Activated naive CD4-positive, alpha-beta T cell treated with anti-CD3 and anti-CD28 coated beads, Interleukin-2, amount 50 U/mL, for 24 hours (primary cell): Measurements from ENCODE around the gene GNB5.
A peak's percentile ranks its signal among the peaks of the same experiment; 100 is the strongest.

Experiments used
- H3K27ac Mint-ChIP-seq: one replicate; pipeline ENCODE4 v1.8.0; 2021; ENCODE audit warnings: mild to moderate bottlenecking, mixed read lengths
- H3K27me3 Mint-ChIP-seq: one replicate; pipeline ENCODE4 v1.8.0; 2021; ENCODE audit warnings: mixed read lengths
- H3K36me3 Mint-ChIP-seq: one replicate; pipeline ENCODE4 v1.8.0; 2021; ENCODE audit warnings: mixed read lengths
- H3K4me1 Mint-ChIP-seq: one replicate; pipeline ENCODE4 v1.8.0; 2021; ENCODE audit warnings: mixed read lengths
- H3K4me3 Mint-ChIP-seq: one replicate; pipeline ENCODE4 v1.8.0; 2021; ENCODE audit warnings: mild to moderate bottlenecking, mixed read lengths
- H3K9me3 Mint-ChIP-seq: one replicate; pipeline ENCODE4 v1.8.0; 2021; ENCODE audit warnings: mixed read lengths

GNB5 gene

DNA sequence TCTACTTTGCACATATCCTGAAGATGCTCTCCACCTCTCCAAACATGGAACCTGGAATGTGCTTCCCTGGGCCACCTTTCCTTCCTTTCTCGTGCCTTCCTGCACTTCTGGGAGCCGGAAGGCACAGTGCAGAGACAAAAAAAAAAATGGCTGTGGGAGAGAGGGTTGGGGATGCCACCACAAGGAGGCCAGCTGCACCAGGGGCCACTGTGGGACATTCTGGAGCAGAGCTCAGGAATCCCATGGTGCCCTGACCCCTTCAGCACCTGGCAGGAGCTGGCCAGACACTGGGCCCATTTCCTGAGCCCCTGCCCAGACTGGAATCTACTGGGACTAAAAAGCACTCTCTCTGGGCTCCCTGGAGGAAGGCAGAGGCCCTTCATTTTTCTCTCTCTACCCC is 70.7 kb downstream of the GNB5 start:
- Mint-ChIP-seq H3K27me3 (no peaks in the 10 kb centered on the region), H3K9me3 (no peaks in the 10 kb centered on the region), H3K36me3 (peaks cover 2% of the 10 kb centered on the region), H3K4me1 (peaks cover 11% of the 10 kb centered on the region), H3K4me3 (no peak overlapping the region), H3K27ac (no peak overlapping the region)

DNA sequence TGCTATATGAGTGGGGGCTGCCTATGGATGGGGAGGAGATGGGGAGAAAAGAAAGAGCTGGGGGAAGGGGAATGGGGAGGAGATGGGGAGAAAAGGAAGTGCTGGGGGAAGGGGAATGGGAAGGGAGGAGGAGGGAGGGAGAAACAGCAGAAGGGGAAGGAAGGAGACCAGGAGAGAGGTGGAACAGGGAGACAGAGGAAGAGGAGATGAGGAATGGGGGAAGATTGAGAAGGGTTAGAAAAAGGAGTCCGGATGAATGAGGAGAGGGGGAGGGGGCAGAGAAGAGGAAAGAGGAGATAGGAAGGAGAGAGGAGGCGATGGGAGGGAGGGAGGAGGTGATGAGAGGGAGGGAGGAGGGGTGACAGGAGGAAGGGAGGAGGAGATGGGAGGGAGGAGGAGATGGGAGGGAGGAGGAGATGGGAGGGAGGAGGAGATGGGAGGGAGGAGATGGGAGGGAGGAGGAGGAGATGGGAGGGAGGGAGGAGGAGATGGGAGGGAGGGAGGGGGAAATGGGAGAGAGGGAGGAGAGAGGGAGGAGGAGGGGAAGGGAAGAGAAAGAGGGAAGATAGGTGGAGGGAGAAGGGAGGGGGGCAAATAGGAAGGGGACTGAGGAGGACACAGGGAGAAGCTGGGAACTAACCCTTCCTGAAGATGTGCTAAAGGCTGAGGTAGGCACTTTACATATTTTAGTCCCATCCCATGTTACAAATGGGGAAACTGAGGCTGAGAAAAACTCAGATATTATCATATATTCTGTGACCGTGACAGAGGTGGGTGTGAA is 72.0 kb downstream of the GNB5 start:
- no peak overlapping the region for H3K4me3 Mint-ChIP-seq
- H3K36me3 Mint-ChIP-seq: peaks cover 2% of the 10 kb centered on the region
- H3K27ac Mint-ChIP-seq: no peak overlapping the region
- H3K9me3 Mint-ChIP-seq: no peaks in the 10 kb centered on the region
- H3K4me1 Mint-ChIP-seq: peaks cover 12% of the 10 kb centered on the region
- H3K27me3 Mint-ChIP-seq: no peaks in the 10 kb centered on the region

DNA sequence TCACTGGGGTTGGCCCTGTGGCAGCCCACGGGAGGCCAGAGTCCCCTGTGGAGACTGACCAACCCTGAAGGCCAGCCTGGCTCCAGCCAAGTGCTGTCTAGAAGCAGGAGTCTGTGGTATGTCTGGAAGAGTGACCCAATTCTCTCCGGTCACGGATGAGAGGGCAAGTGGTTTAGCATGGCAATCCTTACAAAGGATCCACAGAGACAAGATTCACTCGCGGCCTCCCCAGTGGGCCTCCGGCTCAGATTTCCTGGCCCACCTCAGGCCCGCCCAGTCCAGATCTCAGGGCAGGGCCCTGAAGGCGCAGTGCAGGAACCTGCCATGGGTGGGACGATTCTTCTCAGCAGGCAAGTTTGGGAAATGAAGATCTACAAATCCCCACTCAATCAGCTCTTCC is 73.6 kb downstream of the GNB5 start:
- no peaks in the 10 kb centered on the region for H3K27me3 Mint-ChIP-seq
- no peaks in the 10 kb centered on the region for H3K36me3 Mint-ChIP-seq
- H3K4me1 Mint-ChIP-seq: peaks cover 12% of the 10 kb centered on the region
- H3K9me3 Mint-ChIP-seq: no peaks in the 10 kb centered on the region
- H3K27ac Mint-ChIP-seq: no peak overlapping the region
- no peak overlapping the region for H3K4me3 Mint-ChIP-seq

DNA sequence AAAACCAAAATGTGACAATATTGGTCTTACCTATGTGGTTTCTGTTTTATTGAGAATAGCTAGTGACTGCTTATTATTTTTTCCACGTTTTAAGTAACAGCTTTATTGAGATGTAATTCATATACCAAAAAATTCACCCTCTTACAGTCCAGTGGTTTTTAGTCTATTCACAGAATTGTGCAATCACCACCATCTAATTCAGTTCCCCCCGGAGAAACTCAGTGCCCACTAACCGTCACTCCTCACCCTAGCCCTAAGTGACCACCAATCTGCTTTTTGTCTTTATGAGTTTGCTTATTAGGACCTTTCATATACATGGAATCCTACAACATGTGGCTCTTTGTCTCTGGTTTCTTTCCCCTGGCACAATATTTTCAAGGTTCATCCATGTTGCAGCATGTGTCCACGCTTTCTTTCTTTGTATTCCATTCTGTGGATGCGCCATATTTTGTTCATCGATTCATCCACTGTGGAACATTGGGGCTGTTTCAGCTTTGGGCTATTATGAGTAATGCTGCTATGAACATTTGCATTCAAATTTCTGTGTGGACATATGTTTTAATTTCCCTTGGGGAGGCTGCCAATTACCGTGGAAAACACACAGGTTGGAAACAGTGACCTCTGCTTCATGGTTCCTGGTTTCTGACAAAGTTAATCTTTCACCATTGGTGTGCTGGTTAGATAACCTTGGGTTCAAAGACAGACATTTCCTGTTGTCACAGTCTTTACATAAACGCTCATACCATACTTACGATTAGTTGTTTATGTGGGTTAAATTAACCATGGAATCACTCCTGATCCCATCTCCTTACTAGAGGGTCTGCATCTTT is 75.4 kb downstream of the GNB5 start:
- H3K4me3 Mint-ChIP-seq: no peak overlapping the region
- H3K36me3 Mint-ChIP-seq: no peaks in the 10 kb centered on the region
- peaks cover 12% of the 10 kb centered on the region for H3K4me1 Mint-ChIP-seq
- peaks cover 2% of the 10 kb centered on the region for H3K27me3 Mint-ChIP-seq
- no peaks in the 10 kb centered on the region for H3K9me3 Mint-ChIP-seq
- H3K27ac Mint-ChIP-seq: no peak overlapping the region

DNA sequence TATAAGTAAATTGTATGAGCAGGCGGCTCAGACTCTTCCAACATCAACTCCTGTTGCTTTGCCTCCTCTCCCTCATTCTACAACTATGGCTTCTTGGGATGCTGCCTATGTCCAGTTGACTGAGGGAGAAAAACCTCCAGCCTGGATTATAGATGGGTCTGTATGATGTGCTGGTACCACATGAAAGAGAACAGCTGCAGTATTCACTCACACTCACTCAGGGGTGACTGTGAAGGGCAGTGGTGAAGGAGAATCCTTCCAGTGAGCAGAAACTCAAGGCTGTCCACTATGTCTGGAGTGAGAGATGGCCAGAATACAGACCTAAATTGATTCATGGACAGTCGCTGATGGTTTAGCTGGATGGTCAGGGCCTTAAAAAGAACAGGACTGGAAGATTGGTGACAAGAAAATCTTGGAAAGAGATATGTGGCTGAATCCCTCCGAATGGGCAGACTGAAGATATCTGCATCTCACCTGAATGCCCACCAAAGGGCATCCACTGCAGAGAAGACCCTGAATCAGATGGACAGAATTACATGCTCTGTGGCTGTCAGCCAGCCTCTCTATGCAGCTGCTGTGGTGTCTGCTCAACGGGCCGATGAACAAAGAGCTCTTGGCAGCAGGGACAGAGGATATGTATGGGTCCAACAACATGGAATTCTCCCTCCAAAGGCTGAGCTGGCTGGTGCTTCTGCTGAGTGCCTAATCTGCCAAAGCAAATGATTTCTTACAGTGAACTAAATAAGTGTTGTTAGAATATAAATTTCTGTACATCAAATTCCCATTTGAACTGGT is 76.7 kb downstream of the GNB5 start:
- H3K36me3 Mint-ChIP-seq: no peaks in the 10 kb centered on the region
- H3K27ac Mint-ChIP-seq: no peak overlapping the region
- H3K9me3 Mint-ChIP-seq: no peaks in the 10 kb centered on the region
- H3K4me3 Mint-ChIP-seq: no peak overlapping the region
- peaks cover 8% of the 10 kb centered on the region for H3K27me3 Mint-ChIP-seq
- peaks cover 12% of the 10 kb centered on the region for H3K4me1 Mint-ChIP-seq

DNA sequence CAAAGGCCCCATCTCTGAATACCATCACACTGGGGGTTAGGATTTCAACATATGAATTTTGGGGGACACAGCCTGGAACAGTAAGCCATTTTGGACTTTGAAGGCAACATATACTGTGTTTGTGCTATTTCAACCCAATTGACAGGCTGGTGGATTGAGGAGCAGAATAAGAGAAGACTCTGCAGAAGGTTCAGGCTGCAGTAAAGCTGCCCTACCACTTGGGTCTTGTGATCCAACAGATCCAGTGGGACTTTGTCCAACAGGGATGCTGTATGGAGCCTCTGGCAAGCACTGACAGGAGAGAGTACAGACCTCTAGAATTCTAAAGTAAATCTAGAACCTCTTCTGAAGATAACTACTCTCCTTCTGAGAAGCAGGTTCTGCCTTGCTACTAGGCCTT is 77.5 kb downstream of the GNB5 start:
- H3K4me3 Mint-ChIP-seq: no peak overlapping the region
- no peaks in the 10 kb centered on the region for H3K36me3 Mint-ChIP-seq
- no peak overlapping the region for H3K27ac Mint-ChIP-seq
- no peaks in the 10 kb centered on the region for H3K9me3 Mint-ChIP-seq
- peaks cover 8% of the 10 kb centered on the region for H3K27me3 Mint-ChIP-seq
- peaks cover 12% of the 10 kb centered on the region for H3K4me1 Mint-ChIP-seq

- Mint-ChIP-seq H3K4me1 (peaks cover 12% of the 10 kb centered on the region), H3K27me3 (peaks cover 8% of the 10 kb centered on the region), H3K9me3 (no peaks in the 10 kb centered on the region), H3K36me3 (no peaks in the 10 kb centered on the region), H3K4me3 (peak overlapping the region; percentile 55), H3K27ac (no peak overlapping the region)
Observed at GRCh38 chr15:52113235-52113634, 78.0 kb downstream of the GNB5 start.

DNA sequence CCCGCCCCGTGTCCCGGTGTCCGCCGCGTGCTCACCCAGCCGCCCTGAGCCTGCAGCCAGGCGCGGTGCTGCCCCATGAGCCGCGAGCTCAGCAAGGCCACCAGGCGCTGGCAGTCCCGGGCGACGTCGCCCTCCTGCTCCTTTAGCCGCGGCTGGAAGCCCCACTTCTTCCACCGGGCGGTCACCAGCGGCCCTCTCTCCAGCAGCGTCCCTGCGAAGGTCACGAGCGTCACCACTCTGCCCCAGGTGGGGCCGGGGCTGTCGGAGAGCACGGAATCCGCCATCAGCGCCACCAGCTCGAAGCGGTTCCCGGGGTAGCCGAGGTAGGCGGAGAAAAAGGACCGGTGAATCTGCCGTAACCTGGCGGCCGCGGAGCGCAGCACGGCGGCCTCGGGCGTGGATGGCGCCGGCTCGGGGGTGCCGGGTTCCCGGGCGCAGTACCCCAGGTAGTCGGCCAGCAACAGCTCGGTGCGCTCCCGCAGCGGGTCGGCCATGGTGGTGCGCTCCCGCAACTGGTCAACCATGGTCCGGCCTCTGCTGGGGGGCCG is 78.9 kb downstream of the GNB5 start:
- Mint-ChIP-seq H3K4me3 (peak overlapping the region; percentile 76), H3K36me3 (no peaks in the 10 kb centered on the region), H3K9me3 (no peaks in the 10 kb centered on the region), H3K27ac (no peak overlapping the region), H3K4me1 (peaks cover 12% of the 10 kb centered on the region), H3K27me3 (peaks cover 8% of the 10 kb centered on the region)

- no peak overlapping the region for H3K27ac Mint-ChIP-seq
- no peaks in the 10 kb centered on the region for H3K36me3 Mint-ChIP-seq
- peak overlapping the region; percentile 76 for H3K4me3 Mint-ChIP-seq
- H3K9me3 Mint-ChIP-seq: no peaks in the 10 kb centered on the region
- peaks cover 8% of the 10 kb centered on the region for H3K27me3 Mint-ChIP-seq
- H3K4me1 Mint-ChIP-seq: peaks cover 12% of the 10 kb centered on the region
Observed at GRCh38 chr15:52111517-52112202, 79.5 kb downstream of the GNB5 start.

DNA sequence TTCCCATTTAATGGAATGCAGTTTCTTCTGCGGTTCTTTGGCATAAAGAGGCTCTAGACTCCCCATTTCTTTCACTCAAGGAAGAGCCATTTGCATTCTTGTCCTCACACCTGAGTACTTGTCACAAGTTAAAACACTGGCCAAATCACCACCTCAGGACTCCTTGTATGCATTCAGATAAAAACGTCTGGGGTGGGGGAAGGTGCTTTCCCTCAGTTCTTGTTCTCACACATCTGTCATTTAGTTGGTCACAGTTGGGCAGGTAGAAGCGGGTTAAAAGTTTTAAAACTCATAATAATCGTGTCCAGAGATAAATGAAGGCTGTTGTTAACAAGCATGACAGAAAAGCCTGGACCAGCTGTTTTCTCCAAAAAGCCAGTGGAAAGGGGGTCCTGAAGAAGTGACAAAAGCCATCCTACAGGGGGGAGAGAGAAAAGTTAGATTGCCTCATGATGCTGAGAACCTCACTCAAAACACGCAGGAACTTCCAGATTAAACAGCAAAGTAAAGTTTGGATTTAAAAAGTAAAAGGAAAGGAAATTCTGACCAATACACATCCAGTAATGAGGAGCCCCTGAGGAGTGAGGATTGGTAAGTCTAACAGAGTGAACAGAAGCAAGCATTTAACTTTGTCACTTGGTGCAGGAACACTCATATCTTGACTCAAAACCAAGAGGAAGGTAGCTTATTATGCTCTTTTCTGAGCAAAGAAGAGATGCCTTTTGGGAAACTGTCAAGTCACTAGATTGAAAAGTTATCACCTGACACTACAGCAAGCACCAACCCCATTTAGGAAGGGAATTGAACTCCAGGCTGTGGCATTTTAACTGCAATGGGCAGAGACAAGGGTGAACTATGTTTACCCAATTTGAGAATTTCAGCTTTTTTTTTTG is 81.4 kb downstream of the GNB5 start:
- Mint-ChIP-seq H3K36me3 (peaks cover 2% of the 10 kb centered on the region), H3K4me3 (no peak overlapping the region), H3K27ac (no peak overlapping the region), H3K27me3 (peaks cover 8% of the 10 kb centered on the region), H3K4me1 (no peaks in the 10 kb centered on the region), H3K9me3 (no peaks in the 10 kb centered on the region)

GRCh38 chr15:52107238-52107637 is 84.0 kb downstream of the GNB5 start:
- Mint-ChIP-seq H3K36me3 (peaks cover 2% of the 10 kb centered on the region), H3K4me1 (no peaks in the 10 kb centered on the region), H3K27me3 (peaks cover 8% of the 10 kb centered on the region), H3K9me3 (no peaks in the 10 kb centered on the region), H3K27ac (no peak overlapping the region), H3K4me3 (no peak overlapping the region)

DNA sequence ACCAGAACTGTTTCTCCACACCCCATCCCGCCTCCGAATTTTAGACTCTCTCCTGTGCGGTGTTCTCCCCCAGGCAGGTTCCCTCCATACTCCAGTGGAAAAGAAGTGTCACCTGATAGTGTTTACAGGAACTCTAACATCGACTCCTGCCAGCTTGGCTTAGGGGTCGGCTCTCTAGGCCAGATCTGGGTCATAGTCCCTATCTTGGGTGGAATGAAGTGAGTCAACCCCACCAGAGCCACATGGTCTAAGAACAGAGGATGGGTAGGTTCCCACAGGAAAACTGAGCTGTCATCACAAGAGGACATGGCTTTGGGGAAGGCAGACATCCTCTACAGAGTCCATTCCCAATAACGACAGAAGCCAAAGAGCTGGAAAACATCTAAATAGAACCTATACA is 84.6 kb downstream of the GNB5 start:
- peaks cover 2% of the 10 kb centered on the region for H3K36me3 Mint-ChIP-seq
- H3K4me1 Mint-ChIP-seq: no peaks in the 10 kb centered on the region
- no peak overlapping the region for H3K27ac Mint-ChIP-seq
- H3K27me3 Mint-ChIP-seq: peaks cover 8% of the 10 kb centered on the region
- no peaks in the 10 kb centered on the region for H3K9me3 Mint-ChIP-seq
- H3K4me3 Mint-ChIP-seq: no peak overlapping the region

GRCh38 chr15:52105846-52106245 is 85.3 kb downstream of the GNB5 start:
- no peaks in the 10 kb centered on the region for H3K4me1 Mint-ChIP-seq
- H3K4me3 Mint-ChIP-seq: no peak overlapping the region
- H3K36me3 Mint-ChIP-seq: peaks cover 2% of the 10 kb centered on the region
- no peaks in the 10 kb centered on the region for H3K9me3 Mint-ChIP-seq
- H3K27me3 Mint-ChIP-seq: peaks cover 5% of the 10 kb centered on the region
- no peak overlapping the region for H3K27ac Mint-ChIP-seq

GRCh38 chr15:52104532-52105004 is 86.6 kb downstream of the GNB5 start:
- Mint-ChIP-seq H3K9me3 (no peaks in the 10 kb centered on the region), H3K27ac (no peak overlapping the region), H3K4me1 (no peaks in the 10 kb centered on the region), H3K36me3 (peaks cover 2% of the 10 kb centered on the region), H3K4me3 (no peak overlapping the region), H3K27me3 (no peaks in the 10 kb centered on the region)
